MM.1S (cell line): ENCODE measurements around the gene ZNF577.

Experiments
- CTCF ChIP-seq: fragments of 300-600 bp; sonication (generic); IDR thresholded peaks from 2 replicates; pipeline ENCODE4 v1.5.1; 2016; ENCODE audit warnings: antibody characterized with exemption, low read length, mixed read lengths
- EZH2 ChIP-seq: fragments of 300-600 bp; sonication (generic); optimal IDR thresholded peaks from 2 replicates; pipeline ENCODE3; 2017; ENCODE audit warnings: low read depth, mild to moderate bottlenecking, antibody characterized with exemption, low read length, mixed read lengths
- EZH2phosphoT487 ChIP-seq: fragments of 300-600 bp; sonication (generic); IDR thresholded peaks from 2 replicates; pipeline ENCODE4 v1.6.1; 2018; ENCODE audit warnings: antibody characterized with exemption, low read length

GRCh38 chr19:51873097-51873496, 14.7 kb downstream of the ZNF577 start:
- no peak for TF ChIP-seq CTCF
- TF ChIP-seq EZH2, result no peak
- no peak for TF ChIP-seq EZH2phosphoT487
